Measurements from ENCODE around the gene EXO5.

DNA sequence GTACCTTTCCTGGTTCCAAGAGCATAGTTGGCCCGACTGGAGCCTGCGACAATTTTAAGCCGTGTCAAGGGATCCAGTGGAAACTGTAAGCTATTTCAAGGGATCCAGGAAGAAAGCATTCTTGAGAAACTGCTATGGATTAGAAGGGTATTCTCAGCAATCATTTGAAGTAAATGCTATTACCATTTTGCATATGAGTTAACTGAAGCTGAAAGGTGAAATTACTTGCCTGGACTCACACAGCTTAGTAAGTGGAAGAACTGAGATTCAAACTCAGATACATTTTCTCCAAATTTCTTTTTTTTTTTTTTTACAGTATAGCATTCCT, 23.5 kb downstream of the EXO5 start:
- TF ChIP-seq NFIC (IDR thresholded peaks at IDR 0.05) (no peak), YY1 (IDR thresholded peaks at IDR 0.05; ENCODE audit: low read depth) (no peak), TEAD4 (IDR thresholded peaks at IDR 0.05) (no peak), RAD21 (IDR thresholded peaks at IDR 0.05; ENCODE audit: low read depth) (no peak)
